CD4-positive, alpha-beta T cell treated with Interferon alpha-2 for 1 hour (primary cell): ENCODE measurements around the gene RBCK1.
"Not testable (repeated sequence)": the region's sequence is repeated elsewhere in the genome, so short reads cannot be mapped to it uniquely, and the experiment has no call there.

Experiments
- DNase-seq, 2 donors: peaks; one replicate each; pipeline ENCODE4 v3.0.0-alpha.2; 2020 to 2022

Gene RBCK1

GRCh38 chr20:376089-376488 lies 32.0 kb upstream of the RBCK1 start:
- DNase-seq = no peak

GRCh38 chr20:376750-377149 lies 31.3 kb upstream of the RBCK1 start:
- DNase-seq = no peak

GRCh38 chr20:377578-377977 lies 30.5 kb upstream of the RBCK1 start:
- DNase-seq = not testable (repeated sequence)

GRCh38 chr20:378961-379336 lies 29.1 kb upstream of the RBCK1 start:
- no peak for DNase-seq

GRCh38 chr20:380763-381580 lies 27.1 kb upstream of the RBCK1 start:
- DNase-seq = peak; percentile 48 to 52

- peak; percentile 81 to 85 for DNase-seq
Measured at GRCh38 chr20:381581-382290, 26.4 kb upstream of the RBCK1 start.

- DNase-seq = no peak
Measured at GRCh38 chr20:382291-383115, 25.6 kb upstream of the RBCK1 start.

- no peak for DNase-seq
Measured at GRCh38 chr20:383889-384288, 24.2 kb upstream of the RBCK1 start.

- no peak for DNase-seq
Measured at GRCh38 chr20:384723-385122, 23.4 kb upstream of the RBCK1 start.

- DNase-seq = no peak
Measured at GRCh38 chr20:385448-385847, 22.7 kb upstream of the RBCK1 start.

GRCh38 chr20:386634-387033 lies 21.5 kb upstream of the RBCK1 start:
- DNase-seq = not testable (repeated sequence)

- DNase-seq = no peak
Measured at GRCh38 chr20:387520-387919, 20.6 kb upstream of the RBCK1 start.

GRCh38 chr20:388034-388994 lies 19.8 kb upstream of the RBCK1 start:
- DNase-seq = no peak

GRCh38 chr20:389220-389619 lies 18.9 kb upstream of the RBCK1 start:
- no peak for DNase-seq

GRCh38 chr20:391041-391711 lies 16.9 kb upstream of the RBCK1 start:
- DNase-seq = no peak

GRCh38 chr20:393296-393695 lies 14.8 kb upstream of the RBCK1 start:
- DNase-seq = not testable (repeated sequence)

- no peak for DNase-seq
Measured at GRCh38 chr20:396252-396618, 11.9 kb upstream of the RBCK1 start.

GRCh38 chr20:396619-397431 lies 11.3 kb upstream of the RBCK1 start:
- DNase-seq = no peak

- no peak for DNase-seq
Measured at GRCh38 chr20:397432-398237, 10.5 kb upstream of the RBCK1 start.

GRCh38 chr20:399182-399707 lies 8.9 kb upstream of the RBCK1 start:
- DNase-seq = no peak
